AG10803 (cell line): ENCODE measurements around the gene NRSN2.

Experiments used
- DNase-seq: peaks from one replicate; pipeline ENCODE4 v3.0.0; 2010; ENCODE audit warnings: low read depth
- H3K4me3 ChIP-seq: 2 replicates; pipeline ENCODE4 v1.5.1; 2011; ENCODE audit warnings: mild to moderate bottlenecking, low read length, control low read depth
- TF ChIP-seq, protein P1 (sequence below): conservative IDR thresholded peaks from 2 replicates; pipeline ENCODE4 v1.5.1; 2011; ENCODE audit warnings: mild to moderate bottlenecking, low read length, control low read depth, inconsistent platforms

Gene NRSN2

DNA sequence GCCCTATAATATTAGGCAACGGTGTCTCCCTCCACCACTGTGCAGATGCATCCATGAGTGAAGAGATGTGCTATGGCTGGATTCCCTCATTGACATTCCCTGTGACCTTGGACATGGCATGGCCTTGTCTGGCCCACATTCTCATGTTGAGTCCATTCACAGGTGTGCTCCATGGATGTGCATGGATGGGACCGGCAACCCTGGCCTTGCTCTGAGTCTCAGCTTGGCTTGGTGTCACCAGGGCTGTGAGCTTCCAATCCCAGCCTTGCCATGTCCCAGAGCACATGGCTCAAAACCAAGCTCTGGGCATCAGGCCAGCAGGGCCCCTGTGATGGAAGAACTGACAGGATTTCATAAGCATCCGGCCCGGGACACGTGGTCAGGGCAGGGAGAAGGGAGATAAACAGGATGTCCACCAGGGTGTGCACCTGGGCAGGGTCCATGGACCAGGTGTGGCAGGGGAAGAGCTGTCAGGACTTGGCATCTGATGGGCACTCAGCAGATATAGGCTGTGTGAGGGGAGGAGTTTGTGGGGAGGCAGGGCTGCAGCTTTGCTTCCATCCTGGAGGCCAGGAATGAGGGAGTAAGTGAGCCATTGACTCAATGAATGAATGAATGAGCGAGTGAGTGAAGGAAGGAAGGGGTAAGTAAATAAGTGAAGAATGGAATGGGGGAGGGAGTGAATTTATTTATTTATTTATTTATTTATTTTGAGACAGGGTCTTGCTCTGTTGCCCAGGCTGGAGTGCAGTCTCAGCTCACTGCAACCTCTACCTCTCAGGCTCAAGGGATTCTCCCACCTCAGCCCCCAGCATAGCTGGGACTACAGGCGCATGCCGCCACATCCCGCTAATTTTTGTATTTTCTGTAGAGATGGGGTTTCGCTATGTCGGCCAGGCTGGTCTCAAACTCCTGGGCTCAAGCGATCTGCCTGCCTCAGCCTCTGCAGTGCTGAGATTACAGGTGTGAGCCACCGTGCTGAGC lies 15.7 kb downstream of the NRSN2 start:
- DNase-seq: peak; percentile 86
- TF ChIP-seq, protein P1, sequence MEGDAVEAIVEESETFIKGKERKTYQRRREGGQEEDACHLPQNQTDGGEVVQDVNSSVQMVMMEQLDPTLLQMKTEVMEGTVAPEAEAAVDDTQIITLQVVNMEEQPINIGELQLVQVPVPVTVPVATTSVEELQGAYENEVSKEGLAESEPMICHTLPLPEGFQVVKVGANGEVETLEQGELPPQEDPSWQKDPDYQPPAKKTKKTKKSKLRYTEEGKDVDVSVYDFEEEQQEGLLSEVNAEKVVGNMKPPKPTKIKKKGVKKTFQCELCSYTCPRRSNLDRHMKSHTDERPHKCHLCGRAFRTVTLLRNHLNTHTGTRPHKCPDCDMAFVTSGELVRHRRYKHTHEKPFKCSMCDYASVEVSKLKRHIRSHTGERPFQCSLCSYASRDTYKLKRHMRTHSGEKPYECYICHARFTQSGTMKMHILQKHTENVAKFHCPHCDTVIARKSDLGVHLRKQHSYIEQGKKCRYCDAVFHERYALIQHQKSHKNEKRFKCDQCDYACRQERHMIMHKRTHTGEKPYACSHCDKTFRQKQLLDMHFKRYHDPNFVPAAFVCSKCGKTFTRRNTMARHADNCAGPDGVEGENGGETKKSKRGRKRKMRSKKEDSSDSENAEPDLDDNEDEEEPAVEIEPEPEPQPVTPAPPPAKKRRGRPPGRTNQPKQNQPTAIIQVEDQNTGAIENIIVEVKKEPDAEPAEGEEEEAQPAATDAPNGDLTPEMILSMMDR: peak; percentile 45
- no peak overlapping the region for H3K4me3 ChIP-seq

DNA sequence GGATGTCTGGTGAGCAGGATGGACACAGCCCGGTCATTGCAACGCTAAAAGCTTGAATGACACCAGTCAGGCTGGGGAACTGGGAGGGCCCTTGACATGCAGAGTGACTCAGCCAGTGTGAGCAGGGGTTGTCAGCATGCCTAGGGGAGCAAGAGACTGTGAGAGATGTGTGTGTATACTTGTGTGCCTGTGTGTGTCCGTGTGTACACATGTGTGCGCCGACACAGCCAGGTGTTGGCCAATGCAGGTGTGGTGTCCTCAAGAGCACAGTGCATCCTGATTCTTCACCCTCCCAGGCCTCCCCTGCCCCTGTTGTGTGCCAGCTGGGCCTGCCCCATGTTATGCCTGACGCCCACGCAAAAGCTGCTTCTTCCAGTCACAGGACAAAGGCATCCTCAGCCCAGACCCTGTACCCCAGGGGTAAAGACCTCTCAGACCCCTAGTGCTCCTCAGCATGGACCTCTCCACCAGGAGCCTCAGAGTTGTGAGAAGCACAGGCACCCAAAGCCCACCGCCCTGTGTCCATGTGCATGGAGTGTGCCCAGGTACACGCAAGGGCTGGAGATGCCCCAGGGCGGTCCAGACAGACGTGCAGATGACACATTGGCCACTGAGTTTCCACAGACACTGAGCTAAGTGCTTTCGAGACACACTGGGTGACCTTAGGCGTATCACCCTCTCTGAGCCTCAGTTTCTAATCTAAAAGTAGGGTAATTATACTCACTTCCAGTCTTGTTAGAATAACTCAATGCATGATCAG lies 16.6 kb downstream of the NRSN2 start:
- H3K4me3 ChIP-seq: no peak overlapping the region
- TF ChIP-seq, protein P1: no peak
- DNase-seq: peak; percentile 17

DNA sequence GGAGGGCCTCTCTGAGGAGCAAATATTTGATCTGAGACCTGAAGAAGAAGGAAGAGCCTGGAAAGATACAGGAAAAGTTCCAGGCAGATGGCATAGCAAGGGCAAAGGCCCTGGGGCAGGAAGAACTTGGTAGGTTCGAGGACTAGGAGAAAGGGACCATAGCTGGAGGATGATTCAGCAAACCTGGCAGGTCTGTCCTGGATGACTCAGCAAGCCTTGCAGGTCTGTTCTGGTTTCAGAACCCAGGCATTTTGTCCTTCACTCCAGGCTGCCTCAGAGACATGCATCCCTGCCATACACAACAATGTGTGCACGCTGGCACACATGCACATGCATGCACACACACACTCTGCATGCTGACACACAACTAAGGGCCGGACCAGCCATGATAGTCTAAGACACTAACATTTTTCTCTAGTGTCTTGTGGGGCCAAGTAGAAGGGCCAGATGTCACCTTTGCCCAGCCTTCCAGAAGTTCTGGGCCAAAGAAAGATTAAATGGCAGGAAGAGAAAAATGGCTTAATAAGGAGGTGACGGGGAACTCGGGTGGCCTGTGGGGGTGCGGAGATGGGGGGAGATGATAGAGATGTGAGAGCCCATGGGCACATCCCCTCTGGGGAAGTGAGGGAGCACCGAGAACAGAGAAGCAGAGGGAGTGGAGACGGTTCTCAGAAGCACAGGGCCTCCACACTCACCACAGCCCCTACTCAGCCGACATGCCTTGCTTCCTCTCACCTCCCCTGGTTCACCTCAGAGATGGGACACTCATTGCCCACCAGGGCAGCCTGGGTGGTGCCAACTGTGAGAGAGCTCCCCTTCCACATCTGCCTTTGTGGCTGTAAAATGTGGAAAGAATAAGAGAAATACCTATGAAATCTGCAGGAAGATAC lies 18.2 kb downstream of the NRSN2 start:
- TF ChIP-seq, protein P1: no peak
- no peak overlapping the region for H3K4me3 ChIP-seq
- peak; percentile 32 for DNase-seq

DNA sequence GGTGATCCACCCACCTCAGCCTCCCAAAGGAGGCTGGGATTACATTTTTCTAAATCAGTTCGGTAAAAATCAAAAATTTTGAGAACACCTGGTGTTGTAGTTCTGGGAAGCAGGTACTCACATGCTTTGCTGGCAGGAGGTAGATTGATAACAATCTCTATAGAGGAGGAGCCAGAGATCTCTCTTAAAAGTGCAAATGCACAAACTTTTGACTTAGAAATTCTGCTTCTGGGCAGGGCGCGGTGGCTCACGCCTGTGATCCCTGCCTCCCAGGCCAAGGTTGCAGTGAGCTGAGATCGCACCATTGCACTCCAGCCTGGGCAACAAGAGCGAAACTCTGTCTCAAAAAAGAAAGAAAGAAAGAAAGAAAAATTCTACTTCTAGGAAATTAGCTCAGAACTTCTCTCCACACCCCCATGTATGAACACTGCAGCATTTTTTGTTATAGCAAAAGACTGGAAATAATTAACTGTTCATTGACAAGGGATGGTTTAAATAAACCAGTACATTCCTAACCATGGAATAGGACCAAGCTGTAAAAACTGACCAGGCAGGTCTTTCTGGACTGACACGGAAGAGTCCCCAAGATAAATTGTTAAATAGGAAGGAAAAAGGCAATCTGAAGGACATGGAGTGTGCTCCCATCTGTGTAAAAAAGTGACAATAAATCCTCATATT lies 19.3 kb downstream of the NRSN2 start:
- no peak for DNase-seq
- TF ChIP-seq, protein P1: no peak

DNA sequence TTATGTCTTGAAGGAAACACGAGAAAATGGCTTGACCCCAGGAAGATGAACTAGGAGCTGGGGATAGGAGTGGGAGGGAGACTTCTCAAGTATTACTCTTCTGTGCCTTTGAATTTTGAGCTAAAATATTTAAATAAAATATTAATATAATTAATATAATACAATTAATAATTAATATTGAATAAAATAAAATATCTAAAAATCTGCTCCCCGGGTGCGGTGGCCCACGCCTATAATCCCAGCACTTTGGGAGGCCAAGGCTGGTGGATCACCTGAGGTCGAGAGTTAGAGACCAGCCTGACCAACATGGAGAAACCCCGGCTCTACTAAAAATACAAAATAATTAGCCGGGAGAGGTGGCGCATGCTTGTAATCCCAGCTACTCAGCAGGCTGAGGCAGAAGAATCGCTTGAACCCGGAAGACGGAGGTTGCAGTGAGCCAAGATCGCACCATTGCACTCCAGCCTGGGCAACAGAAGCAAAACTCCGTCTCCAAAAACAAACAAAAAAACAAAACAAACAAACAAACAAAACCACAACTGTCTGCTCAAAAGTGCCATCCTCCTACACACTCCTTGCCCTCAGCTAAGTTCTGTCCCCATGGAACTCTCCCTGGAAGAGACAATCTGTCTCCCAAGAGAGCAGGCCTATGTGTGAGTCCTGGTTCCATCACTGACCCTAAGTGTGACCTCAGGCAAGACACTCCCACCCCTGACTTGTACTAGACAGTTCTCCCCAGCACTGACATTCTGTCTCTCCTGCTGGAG lies 20.0 kb downstream of the NRSN2 start:
- DNase-seq: no peak
- TF ChIP-seq, protein P1: no peak
- H3K4me3 ChIP-seq: no peak overlapping the region

More for the DNA sequence above, 19.3 kb downstream of the NRSN2 start:
- H3K4me3 ChIP-seq: no peak overlapping the region
